Measurements from ENCODE around the gene ATP2B3.

- no peak for TF ChIP-seq CTCF (IDR thresholded peaks at IDR 0.05)
- TF ChIP-seq POLR2A (IDR thresholded peaks at IDR 0.05) = no peak
- no peak for TF ChIP-seq EP300 (IDR thresholded peaks at IDR 0.05)
- no peak for TF ChIP-seq POLR2AphosphoS5 (IDR thresholded peaks at IDR 0.05)
Observed at GRCh38 chrX:153621949-153622598, 104.6 kb downstream of the ATP2B3 start.
